Neuronal stem cell (in vitro differentiated cells): ENCODE results near the gene TACSTD2.

Experiments used
- DNase-seq: peaks from one replicate; pipeline ENCODE4 v3.0.0-alpha.2; 2013; ENCODE audit warnings: low spot score
- H2AFZ ChIP-seq: one replicate; pipeline ENCODE4 v1.6.1; 2013; ENCODE audit warnings: mild to moderate bottlenecking, low read length, inconsistent platforms
- H2AK5ac ChIP-seq: 2 replicates; pipeline ENCODE4 v1.6.1; 2013; ENCODE audit warnings: low read depth, mild to moderate bottlenecking, inconsistent platforms, low read length, moderate library complexity, mixed read lengths
- H2BK120ac ChIP-seq: 2 replicates; pipeline ENCODE4 v1.6.1; 2013; ENCODE audit warnings: low read depth, mild to moderate bottlenecking, inconsistent platforms, low read length, moderate library complexity, mixed read lengths
- H2BK12ac ChIP-seq: one replicate; pipeline ENCODE4 v1.6.1; 2013; ENCODE audit warnings: low read length, inconsistent platforms
- H2BK15ac ChIP-seq: 2 replicates; pipeline ENCODE4 v1.6.1; 2013; ENCODE audit warnings: mild to moderate bottlenecking, low read length, inconsistent platforms, mixed read lengths
- H2BK5ac ChIP-seq: one replicate; pipeline ENCODE4 v1.6.1; 2013; ENCODE audit warnings: inconsistent platforms, mild to moderate bottlenecking, low read length, moderate library complexity
- H3K14ac ChIP-seq: one replicate; pipeline ENCODE4 v1.6.1; 2013; ENCODE audit warnings: low read length, inconsistent platforms
- H3K18ac ChIP-seq: 2 replicates; pipeline ENCODE4 v1.6.1; 2013; ENCODE audit warnings: low read length, inconsistent platforms
- H3K23ac ChIP-seq: 2 replicates; pipeline ENCODE4 v1.6.1; 2013; ENCODE audit warnings: low read depth, mild to moderate bottlenecking, mixed read lengths, low read length, inconsistent platforms; ENCODE audit not compliant: poor library complexity
- H3K27ac ChIP-seq: replicated peaks from 3 replicates; pipeline ENCODE4 v1.5.1; 2013; ENCODE audit warnings: low read length, inconsistent platforms
- H3K27me3 ChIP-seq, 3 experiments: 2 replicates each; pipeline ENCODE4 v1.6.1; 2013; ENCODE audit warnings: low read length in 3 of 3, mild to moderate bottlenecking in 2 of 3, inconsistent platforms in 1 of 3, low read depth in 1 of 3, mixed read lengths in 1 of 3, moderate library complexity in 1 of 3; ENCODE audit not compliant: control insufficient read depth in 3 of 3, insufficient read depth in 3 of 3
- H3K36me3 ChIP-seq, 2 donors: replicated peaks in 1 of 2; 2 replicates each; pipeline ENCODE4 v1.6.1; 2013; ENCODE audit warnings: low read length in 2 of 2; ENCODE audit not compliant: control insufficient read depth in 2 of 2, insufficient read depth in 2 of 2
- H3K4ac ChIP-seq: 2 replicates; pipeline ENCODE4 v1.6.1; 2013; ENCODE audit warnings: inconsistent platforms, mild to moderate bottlenecking, low read length, moderate library complexity
- H3K4me1 ChIP-seq, 2 donors: 1 replicate in 1 of 2; 2 replicates in 1 of 2; pipeline ENCODE4 v1.6.1; 2013; ENCODE audit warnings: low read length in 2 of 2, low read depth in 1 of 2; ENCODE audit not compliant: control insufficient read depth in 2 of 2, insufficient read depth in 1 of 2
- H3K4me2 ChIP-seq: one replicate; pipeline ENCODE4 v1.6.1; 2013; ENCODE audit warnings: mild to moderate bottlenecking, low read length, inconsistent platforms; ENCODE audit not compliant: insufficient read depth, poor library complexity, severe bottlenecking
- H3K4me3 ChIP-seq, 2 donors: 2 replicates each; pipeline ENCODE4 v1.5.1; 2013; ENCODE audit warnings: low read length in 2 of 2, mild to moderate bottlenecking in 2 of 2, inconsistent platforms in 1 of 2, moderate library complexity in 1 of 2
- H3K79me1 ChIP-seq: one replicate; pipeline ENCODE4 v1.6.1; 2013; ENCODE audit warnings: low read depth, mild to moderate bottlenecking, inconsistent platforms, low read length, moderate library complexity
- H3K9ac ChIP-seq: one replicate; pipeline ENCODE4 v1.6.1; 2013; ENCODE audit warnings: mild to moderate bottlenecking, low read depth, low read length, inconsistent platforms; ENCODE audit not compliant: poor library complexity
- H3K9me3 ChIP-seq, 2 donors: replicated peaks in 1 of 2; 2 replicates each; pipeline versions ENCODE3 to v1.6.1; 2013; ENCODE audit warnings: low read length in 2 of 2, mild to moderate bottlenecking in 2 of 2, inconsistent platforms in 1 of 2, low read depth in 1 of 2, mixed read lengths in 1 of 2, moderate library complexity in 1 of 2; ENCODE audit not compliant: control insufficient read depth in 2 of 2, insufficient read depth in 1 of 2
- H4K8ac ChIP-seq: one replicate; pipeline ENCODE4 v1.6.1; 2013; ENCODE audit warnings: low read depth, mild to moderate bottlenecking, inconsistent platforms, low read length, moderate library complexity
- H4K91ac ChIP-seq: one replicate; pipeline ENCODE4 v1.6.1; 2013; ENCODE audit warnings: low read length, low read depth, mild to moderate bottlenecking, inconsistent platforms; ENCODE audit not compliant: poor library complexity
- WGBS, 2 donors: extraction: QIAGEN DNeasy Blood & Tissue Kit; methylation state at CpG; one replicate each; pipeline ENCODE4 v1.1.7; 2013; ENCODE audit warnings: missing lambda C conversion rate in 2 of 2, mixed read lengths in 1 of 2; ENCODE audit not compliant: insufficient read length in 2 of 2, insufficient replicate concordance in 1 of 2; ENCODE audit errors: extremely low coverage in 2 of 2; 5-methylcytosine and 5-hydroxymethylcytosine counted together

Gene TACSTD2

GRCh38 chr1:58570094-58570493, 7.0 kb downstream of the TACSTD2 start:
- H3K9ac ChIP-seq = no peak overlapping the region
- DNase-seq = no peak
- H2AFZ ChIP-seq = no peak overlapping the region
- H2BK15ac ChIP-seq = no peak overlapping the region
- H3K9me3 ChIP-seq = no peaks in the 10 kb centered on the region
- H2BK5ac ChIP-seq = no peak overlapping the region
- no peak overlapping the region for H3K4me2 ChIP-seq
- H4K91ac ChIP-seq = no peak overlapping the region
- no peak overlapping the region for H2BK120ac ChIP-seq
- H3K27ac ChIP-seq = no peak overlapping the region
- no peak overlapping the region for H2AK5ac ChIP-seq
- H3K4ac ChIP-seq = no peak overlapping the region
- H3K18ac ChIP-seq = no peak overlapping the region
- H3K4me1 ChIP-seq = peaks cover 7 to 12% of the 10 kb centered on the region in 2 donors
- no peak overlapping the region for H4K8ac ChIP-seq
- H3K27me3 ChIP-seq = no peaks in the 10 kb centered on the region
- no peak overlapping the region for H3K23ac ChIP-seq
- no peak overlapping the region for H3K4me3 ChIP-seq
- no peaks in the 10 kb centered on the region for H3K79me1 ChIP-seq
- H3K14ac ChIP-seq = no peak overlapping the region
- no peak overlapping the region for H2BK12ac ChIP-seq
- H3K36me3 ChIP-seq = no peaks in the 10 kb centered on the region

GRCh38 chr1:58568911-58569310, 8.1 kb downstream of the TACSTD2 start:
- Histone ChIP-seq H4K91ac (no peak overlapping the region), H3K36me3 (no peaks in the 10 kb centered on the region), H2BK12ac (no peak overlapping the region), H3K4ac (no peak overlapping the region), H3K18ac (no peak overlapping the region), H2BK15ac (no peak overlapping the region), H2AK5ac (no peak overlapping the region), H3K4me3 (no peak overlapping the region), H2AFZ (no peak overlapping the region), H3K79me1 (no peaks in the 10 kb centered on the region), H2BK120ac (no peak overlapping the region), H4K8ac (no peak overlapping the region), H3K14ac (no peak overlapping the region), H3K4me1 (peaks cover 7 to 11% of the 10 kb centered on the region in 2 donors), H3K27ac (no peak overlapping the region), H3K9me3 (no peaks in the 10 kb centered on the region), H3K9ac (no peak overlapping the region), H3K27me3 (no peaks in the 10 kb centered on the region), H3K23ac (no peak overlapping the region), H3K4me2 (no peak overlapping the region), H2BK5ac (no peak overlapping the region)
- no CpG with 5 or more reads among the region's 5 CpGs for WGBS, 2 donors
- no peak for DNase-seq

- no peak overlapping the region for H3K27ac ChIP-seq
- WGBS, 2 donors = no CpG with 5 or more reads among the region's 4 CpGs
- no peak overlapping the region for H2BK5ac ChIP-seq
- no peak overlapping the region for H3K9ac ChIP-seq
- H3K36me3 ChIP-seq = no peaks in the 10 kb centered on the region
- no peak overlapping the region for H3K4me2 ChIP-seq
- H3K9me3 ChIP-seq = no peaks in the 10 kb centered on the region
- H2BK120ac ChIP-seq = no peak overlapping the region
- H3K14ac ChIP-seq = no peak overlapping the region
- no peak for DNase-seq
- peaks cover 1 to 9% of the 10 kb centered on the region in 2 donors for H3K4me1 ChIP-seq
- no peak overlapping the region for H2AK5ac ChIP-seq
- no peak overlapping the region for H2BK15ac ChIP-seq
- H2BK12ac ChIP-seq = no peak overlapping the region
- H3K23ac ChIP-seq = no peak overlapping the region
- no peak overlapping the region for H3K18ac ChIP-seq
- H3K79me1 ChIP-seq = no peaks in the 10 kb centered on the region
- H2AFZ ChIP-seq = no peak overlapping the region
- H4K8ac ChIP-seq = no peak overlapping the region
- no peak overlapping the region for H4K91ac ChIP-seq
- no peaks in the 10 kb centered on the region for H3K27me3 ChIP-seq
- H3K4ac ChIP-seq = no peak overlapping the region
- H3K4me3 ChIP-seq = no peak overlapping the region
These were observed 8.7 kb downstream of the TACSTD2 start for GRCh38 chr1:58568271-58568860.

- Histone ChIP-seq H2BK120ac (no peak overlapping the region), H3K14ac (no peak overlapping the region), H3K4me2 (no peak overlapping the region), H3K27me3 (no peaks in the 10 kb centered on the region), H4K8ac (no peak overlapping the region), H3K23ac (no peak overlapping the region), H2BK15ac (no peak overlapping the region), H2BK5ac (no peak overlapping the region), H4K91ac (no peak overlapping the region), H2AFZ (no peak overlapping the region), H2AK5ac (no peak overlapping the region), H3K4ac (no peak overlapping the region), H3K79me1 (no peaks in the 10 kb centered on the region), H3K9ac (no peak overlapping the region), H3K36me3 (no peaks in the 10 kb centered on the region), H3K4me3 (no peak overlapping the region), H3K9me3 (no peaks in the 10 kb centered on the region), H3K18ac (no peak overlapping the region), H3K4me1 (peaks cover 0 to 9% of the 10 kb centered on the region in 2 donors), H3K27ac (no peak overlapping the region), H2BK12ac (no peak overlapping the region)
- DNase-seq = no peak
- no CpG with 5 or more reads among the region's 3 CpGs for WGBS, 2 donors
These were observed 10.7 kb downstream of the TACSTD2 start for GRCh38 chr1:58566339-58566738.
